ENCODE measurements around the gene P3H3. TPM values are rescaled to one million over a fixed set of nuclear protein-coding genes. Genes with fewer than 3 reads are reported as not detected.
"Not testable (repeated sequence)": the region's sequence is repeated elsewhere in the genome, so short reads cannot be mapped to it uniquely, and the experiment has no call there.

Gene P3H3
- total and polyA plus RNA-seq, 4 donors = 0.42 to 1.9 (median 1.6) TPM

- no peak overlapping the region for H3K9ac ChIP-seq (ENCODE audit: low read depth in 1 of 2, low read length in 2 of 2)
- no peak overlapping the region for H3K4me3 ChIP-seq (ENCODE audit: low read depth in 1 of 3, low read length in 3 of 3)
- no peaks in the 10 kb centered on the region for H3K27me3 ChIP-seq (ENCODE audit: control insufficient read depth in 4 of 4, insufficient read depth in 4 of 4, low read length in 3 of 4)
- 61% methylated on average over 8 of the region's 8 CpGs for WGBS
- TF ChIP-seq ATF3 (IDR thresholded peaks at IDR 0.05) (no peak), NR2F2 (IDR thresholded peaks at IDR 0.05) (no peak)
- DNase-seq (ENCODE audit: low spot score) = no peak
- H3K36me3 ChIP-seq (ENCODE audit: control insufficient read depth in 4 of 4, insufficient read depth in 3 of 4, low read depth in 1 of 4, low read length in 3 of 4) = peaks cover 0 to 7% (median 3%) of the 10 kb centered on the region in 4 donors
- no peaks in the 10 kb centered on the region for H3K9me3 ChIP-seq (ENCODE audit: control insufficient read depth in 4 of 4, low read length in 3 of 4)
- no peak overlapping the region for H3K27ac ChIP-seq (ENCODE audit: low read depth in 1 of 2, low read length in 2 of 2)
- peaks cover 2 to 14% (median 8%) of the 10 kb centered on the region in 4 donors for H3K4me1 ChIP-seq (ENCODE audit: control insufficient read depth in 4 of 4, insufficient read depth in 4 of 4, low read length in 3 of 4)
Measured at GRCh38 chr12:6887460-6887859, 59.3 kb downstream of the P3H3 start.

GRCh38 chr12:6888360-6888759 is 60.2 kb downstream of the P3H3 start:
- DNase-seq (ENCODE audit: low spot score) = no peak
- no peak overlapping the region for H3K9ac ChIP-seq (ENCODE audit: low read depth in 1 of 2, low read length in 2 of 2)
- peaks cover 0 to 7% (median 3%) of the 10 kb centered on the region in 4 donors for H3K36me3 ChIP-seq (ENCODE audit: control insufficient read depth in 4 of 4, insufficient read depth in 3 of 4, low read depth in 1 of 4, low read length in 3 of 4)
- no peak overlapping the region for H3K4me3 ChIP-seq (ENCODE audit: low read depth in 1 of 3, low read length in 3 of 3)
- peaks cover 2 to 14% (median 8%) of the 10 kb centered on the region in 4 donors for H3K4me1 ChIP-seq (ENCODE audit: control insufficient read depth in 4 of 4, insufficient read depth in 4 of 4, low read length in 3 of 4)
- H3K27me3 ChIP-seq (ENCODE audit: control insufficient read depth in 4 of 4, insufficient read depth in 4 of 4, low read length in 3 of 4) = no peaks in the 10 kb centered on the region
- TF ChIP-seq FOXA1 (IDR thresholded peaks at IDR 0.05) (no peak), TAF1 (conservative IDR thresholded peaks at IDR 0.05) (no peak), NR2F2 (IDR thresholded peaks at IDR 0.05) (no peak), CTCF (IDR thresholded peaks at IDR 0.05; ENCODE audit: low read depth, low read length, missing input control) (no peak)
- H3K9me3 ChIP-seq (ENCODE audit: control insufficient read depth in 4 of 4, low read length in 3 of 4) = no peaks in the 10 kb centered on the region
- WGBS = 88% methylated on average over 2 of the region's 2 CpGs
- H3K27ac ChIP-seq (ENCODE audit: low read depth in 1 of 2, low read length in 2 of 2) = no peak overlapping the region

GRCh38 chr12:6888794-6889193 is 60.6 kb downstream of the P3H3 start:
- WGBS = 34% methylated on average over 7 of the region's 7 CpGs

More at GRCh38 chr12:6888794-6889193, 60.6 kb downstream of the P3H3 start:
- not testable (repeated sequence) for DNase-seq (ENCODE audit: low spot score); H3K9ac ChIP-seq (ENCODE audit: low read depth in 1 of 2, low read length in 2 of 2); H3K27ac ChIP-seq (ENCODE audit: low read depth in 1 of 2, low read length in 2 of 2); H3K27me3 ChIP-seq (ENCODE audit: control insufficient read depth in 4 of 4, insufficient read depth in 4 of 4, low read length in 3 of 4); H3K36me3 ChIP-seq (ENCODE audit: control insufficient read depth in 4 of 4, insufficient read depth in 3 of 4, low read depth in 1 of 4, low read length in 3 of 4); H3K4me3 ChIP-seq (ENCODE audit: low read depth in 1 of 3, low read length in 3 of 3); H3K9me3 ChIP-seq (ENCODE audit: control insufficient read depth in 4 of 4, low read length in 3 of 4)
- peaks cover 2 to 14% (median 8%) of the 10 kb centered on the region in 4 donors for H3K4me1 ChIP-seq (ENCODE audit: control insufficient read depth in 4 of 4, insufficient read depth in 4 of 4, low read length in 3 of 4)
- TF ChIP-seq HNF4A (conservative IDR thresholded peaks at IDR 0.05) = peak in 1 of 2 donors; percentile 17

Other genes starting within 250 kb of the P3H3 start
- 100 to 1,000 TPM; 101 TPM for gene CHD4, start 221.0 kb upstream of the P3H3 start, total RNA-seq
- gene CHD4, start 221.0 kb upstream of the P3H3 start, polyA plus RNA-seq = 10 to 100 TPM; 53.6 to 53.8 TPM
- 1 to 10 TPM in 1 of 2 donors, under 1 TPM in 1; 0.84 to 2.0 TPM for gene LPAR5, start 192.4 kb upstream of the P3H3 start, total RNA-seq
- gene LPAR5, start 192.4 kb upstream of the P3H3 start, polyA plus RNA-seq = 1 to 10 TPM in 1 of 2 donors, under 1 TPM in 1; 0.58 to 1.3 TPM
- gene ACRBP, start 181.0 kb upstream of the P3H3 start, total RNA-seq = 1 to 10 TPM in 1 of 2 donors, under 1 TPM in 1; 0.50 to 1.5 TPM
- gene ACRBP, start 181.0 kb upstream of the P3H3 start, polyA plus RNA-seq = under 1 TPM; 0.39 to 0.80 TPM
- gene ING4, start 165.3 kb upstream of the P3H3 start, total RNA-seq = 10 to 100 TPM; 14.9 to 15.5 TPM
- 10 to 100 TPM; 13.9 to 18.1 TPM for gene ING4, start 165.3 kb upstream of the P3H3 start, polyA plus RNA-seq
- 10 to 100 TPM in 1 of 2 donors, 1 to 10 TPM in 1; 8.5 to 11.5 TPM for gene ZNF384, start 139.0 kb upstream of the P3H3 start, total RNA-seq
- gene ZNF384, start 139.0 kb upstream of the P3H3 start, polyA plus RNA-seq = 10 to 100 TPM in 1 of 2 donors, 1 to 10 TPM in 1; 3.9 to 12.7 TPM
- gene PIANP, start 127.6 kb upstream of the P3H3 start, total RNA-seq = not detected
- gene PIANP, start 127.6 kb upstream of the P3H3 start, polyA plus RNA-seq = under 1 TPM in 1 of 2 donors, not detected in 1; 0.03 TPM
- gene COPS7A, start 104.4 kb upstream of the P3H3 start, total RNA-seq = 10 to 100 TPM; 26.0 to 31.3 TPM
- 10 to 100 TPM; 33.5 to 37.7 TPM for gene COPS7A, start 104.4 kb upstream of the P3H3 start, polyA plus RNA-seq
- 100 to 1,000 TPM in 1 of 2 donors, 10 to 100 TPM in 1; 59.6 to 131 TPM for gene MLF2, start 75.3 kb upstream of the P3H3 start, total RNA-seq
- 100 to 1,000 TPM; 194 to 235 TPM for gene MLF2, start 75.3 kb upstream of the P3H3 start, polyA plus RNA-seq
- gene PTMS, start 62.0 kb upstream of the P3H3 start, total RNA-seq = 100 to 1,000 TPM in 1 of 2 donors, 10 to 100 TPM in 1; 26.3 to 106 TPM
- gene PTMS, start 62.0 kb upstream of the P3H3 start, polyA plus RNA-seq = 100 to 1,000 TPM; 103 to 261 TPM
- under 1 TPM; 0.14 to 0.42 TPM for gene LAG3, start 55.9 kb upstream of the P3H3 start, total RNA-seq
- gene LAG3, start 55.9 kb upstream of the P3H3 start, polyA plus RNA-seq = 1 to 10 TPM in 1 of 2 donors, under 1 TPM in 1; 0.53 to 1.2 TPM
- 10 to 100 TPM; 22.5 to 44.8 TPM for gene CD4, start 38.9 kb upstream of the P3H3 start, total RNA-seq
- 10 to 100 TPM; 15.9 to 41.5 TPM for gene CD4, start 38.9 kb upstream of the P3H3 start, polyA plus RNA-seq
- 1 to 10 TPM in 1 of 2 donors, under 1 TPM in 1; 0.59 to 2.1 TPM for gene GPR162, start 6.6 kb upstream of the P3H3 start, total RNA-seq
- gene GPR162, start 6.6 kb upstream of the P3H3 start, polyA plus RNA-seq = 1 to 10 TPM; 1.4 to 2.4 TPM
- under 1 TPM in 1 of 2 donors, not detected in 1; under 0.01 TPM for gene GNB3, start 12.5 kb downstream of the P3H3 start, total RNA-seq
- under 1 TPM in 1 of 2 donors, not detected in 1; 0.12 TPM for gene GNB3, start 12.5 kb downstream of the P3H3 start, polyA plus RNA-seq
- gene CDCA3, start 22.9 kb downstream of the P3H3 start, total RNA-seq = 10 to 100 TPM in 1 of 2 donors, under 1 TPM in 1; 0.25 to 26.0 TPM
- 1 to 10 TPM; 1.3 to 3.9 TPM for gene CDCA3, start 22.9 kb downstream of the P3H3 start, polyA plus RNA-seq
- 10 to 100 TPM; 39.8 to 41.0 TPM for gene USP5, start 23.7 kb downstream of the P3H3 start, total RNA-seq
- gene USP5, start 23.7 kb downstream of the P3H3 start, polyA plus RNA-seq = 10 to 100 TPM; 15.2 to 31.6 TPM
- gene TPI1, start 39.1 kb downstream of the P3H3 start, total RNA-seq = 100 to 1,000 TPM; 190 to 252 TPM
- gene TPI1, start 39.1 kb downstream of the P3H3 start, polyA plus RNA-seq = 100 to 1,000 TPM; 540 to 547 TPM
- gene SPSB2, start 44.9 kb downstream of the P3H3 start, total RNA-seq = 1 to 10 TPM; 3.2 to 4.3 TPM
- 1 to 10 TPM; 3.9 to 4.6 TPM for gene SPSB2, start 44.9 kb downstream of the P3H3 start, polyA plus RNA-seq
- gene LRRC23, start 76.4 kb downstream of the P3H3 start, total RNA-seq = 1 to 10 TPM; 2.0 to 3.6 TPM
- gene LRRC23, start 76.4 kb downstream of the P3H3 start, polyA plus RNA-seq = 1 to 10 TPM in 1 of 2 donors, under 1 TPM in 1; 0.92 to 2.3 TPM
- gene ENO2, start 86.2 kb downstream of the P3H3 start, total RNA-seq = 1 to 10 TPM; 1.1 to 3.1 TPM
- 1 to 10 TPM; 1.3 to 1.6 TPM for gene ENO2, start 86.2 kb downstream of the P3H3 start, polyA plus RNA-seq
- 10 to 100 TPM in 1 of 2 donors, 1 to 10 TPM in 1; 3.6 to 10.2 TPM for gene ATN1, start 99.6 kb downstream of the P3H3 start, total RNA-seq
- gene ATN1, start 99.6 kb downstream of the P3H3 start, polyA plus RNA-seq = 10 to 100 TPM in 1 of 2 donors, 1 to 10 TPM in 1; 5.6 to 12.6 TPM
- not detected for gene RNU7-1, start 115.4 kb downstream of the P3H3 start, total RNA-seq
- gene RNU7-1, start 115.4 kb downstream of the P3H3 start, polyA plus RNA-seq = not detected
- gene C12orf57, start 115.6 kb downstream of the P3H3 start, total RNA-seq = 10 to 100 TPM; 49.2 to 53.8 TPM
- gene C12orf57, start 115.6 kb downstream of the P3H3 start, polyA plus RNA-seq = 100 to 1,000 TPM in 1 of 2 donors, 10 to 100 TPM in 1; 77.7 to 193 TPM
- gene PTPN6, start 122.9 kb downstream of the P3H3 start, total RNA-seq = 10 to 100 TPM; 19.7 to 41.0 TPM
- gene PTPN6, start 122.9 kb downstream of the P3H3 start, polyA plus RNA-seq = 10 to 100 TPM; 15.2 to 19.4 TPM
- gene PHB2, start 142.3 kb downstream of the P3H3 start, total RNA-seq = 10 to 100 TPM; 82.7 to 99.1 TPM
- gene PHB2, start 142.3 kb downstream of the P3H3 start, polyA plus RNA-seq = 100 to 1,000 TPM; 107 to 133 TPM
- 10 to 100 TPM; 14.7 to 18.0 TPM for gene EMG1, start 142.5 kb downstream of the P3H3 start, total RNA-seq
- gene EMG1, start 142.5 kb downstream of the P3H3 start, polyA plus RNA-seq = 10 to 100 TPM; 11.5 to 28.6 TPM
- 10 to 100 TPM; 57.7 to 96.5 TPM for gene LPCAT3, start 190.1 kb downstream of the P3H3 start, total RNA-seq
- 10 to 100 TPM; 41.9 to 96.3 TPM for gene LPCAT3, start 190.1 kb downstream of the P3H3 start, polyA plus RNA-seq
- gene C1S, start 232.3 kb downstream of the P3H3 start, total RNA-seq = 1,000 to 10,000 TPM in 1 of 2 donors, 100 to 1,000 TPM in 1; 267 to 2,029 TPM
- gene C1S, start 232.3 kb downstream of the P3H3 start, polyA plus RNA-seq = 1,000 to 10,000 TPM; 1,439 to 1,696 TPM

Data from liver (tissue), 9 donors.